CD4-positive, alpha-beta T cell (primary cell): ENCODE results near the gene S100A14. TPM values are rescaled to one million over a fixed set of nuclear protein-coding genes. Genes with fewer than 3 reads are reported as not detected.

ENCODE experiments used
- ATAC-seq: fragments of 200-7000 bp; cut with Tn5 transposase; one replicate; pipeline ENCODE4 v1.10.0; 2022; ENCODE audit warnings: mild to moderate bottlenecking; ENCODE audit not compliant: poor library complexity
- CTCF ChIA-PET: fragments of 350-600 bp; sonication (Branson Sonifier 250); formaldehyde crosslinking; loops from one replicate; lab custom pipeline; 2021; ENCODE audit warnings: antibody characterized with exemption, inconsistent platforms; lab: Charles Lee
- POLR2A ChIA-PET: fragments of 350-600 bp; sonication (Branson Sonifier 250); formaldehyde crosslinking; loops from one replicate; lab custom pipeline; 2021; ENCODE audit warnings: antibody characterized with exemption, inconsistent platforms; lab: Charles Lee
- DNase-seq, 14 experiments: peaks; one replicate each; pipeline ENCODE4 v3.0.0-alpha.2; 2013 to 2020; ENCODE audit warnings: mixed read lengths in 2 of 14
- H3K27ac ChIP-seq, 2 donors: one replicate each; pipeline versions ENCODE4 v1.5.1 to v1.7.0; 2013; ENCODE audit warnings: low read length in 2 of 2, low read depth in 1 of 2, mild to moderate bottlenecking in 1 of 2
- H3K27me3 ChIP-seq, 2 experiments: 1 replicate in 1 of 2; 2 replicates in 1 of 2; pipeline versions ENCODE4 v1.6.1 to v1.7.0; 2013; ENCODE audit warnings: low read length in 2 of 2, control low read depth in 1 of 2, mild to moderate bottlenecking in 1 of 2, moderate library complexity in 1 of 2; ENCODE audit not compliant: insufficient read depth in 2 of 2, control insufficient read depth in 1 of 2
- H3K36me3 ChIP-seq: one replicate; pipeline ENCODE4 v1.6.1; 2013; ENCODE audit warnings: low read length, control low read depth; ENCODE audit not compliant: insufficient read depth
- H3K4me1 ChIP-seq: one replicate; pipeline ENCODE4 v1.6.1; 2013; ENCODE audit warnings: low read length, control low read depth; ENCODE audit not compliant: insufficient read depth
- H3K4me3 ChIP-seq: one replicate; pipeline ENCODE4 v1.5.1; 2013; ENCODE audit warnings: mild to moderate bottlenecking, low read length, moderate library complexity
- H3K9me3 ChIP-seq, 2 experiments: 1 replicate in 1 of 2; 2 replicates in 1 of 2; pipeline versions ENCODE4 v1.6.1 to v1.7.0; 2013; ENCODE audit warnings: low read length in 2 of 2, mild to moderate bottlenecking in 2 of 2, control low read depth in 1 of 2, moderate library complexity in 1 of 2; ENCODE audit not compliant: control insufficient read depth in 1 of 2, insufficient read depth in 1 of 2
- H3K27ac Mint-ChIP-seq: one replicate; pipeline ENCODE4 v1.8.0; 2020; ENCODE audit warnings: mixed read lengths
- H3K27me3 Mint-ChIP-seq: one replicate; pipeline ENCODE4 v1.8.0; 2021; ENCODE audit warnings: mixed read lengths
- H3K36me3 Mint-ChIP-seq: one replicate; pipeline ENCODE4 v1.8.0; 2021; ENCODE audit warnings: low read depth, mixed read lengths
- H3K4me1 Mint-ChIP-seq: one replicate; pipeline ENCODE4 v1.8.0; 2021; ENCODE audit warnings: low read depth, mixed read lengths
- H3K4me3 Mint-ChIP-seq: one replicate; pipeline ENCODE4 v1.8.0; 2020; ENCODE audit warnings: mild to moderate bottlenecking, mixed read lengths
- H3K9me3 Mint-ChIP-seq: one replicate; pipeline ENCODE4 v1.8.0; 2020; ENCODE audit warnings: mixed read lengths
- CTCF ChIP-seq: fragments of 200-600 bp; IDR thresholded peaks from one replicate; pipeline ENCODE4 v1.8.0; 2022; ENCODE audit warnings: antibody characterized with exemption, mild to moderate bottlenecking
- intact Hi-C, 2 experiments: fragments of 100-400 bp; cut with DNase I in 1 of 2; cut with micrococcal nuclease in 1 of 2; formaldehyde crosslinking; loops; one replicate each; pipeline versions ENCODE4 v1.15.1 to v1.9.0; 2023 to 2025; cut with DNase I, micrococcal nuclease
- total RNA-seq, 174 experiments: library from RNA in 2 of 174; stranded (reverse) in 2 of 174; gene quantifications; one replicate each; pipeline ENCODE4 v1.2.3 and lab custom pipeline; 2021 to 2026

Gene S100A14
- total RNA-seq, 2 experiments from 2014 or later, result not detected

DNA sequence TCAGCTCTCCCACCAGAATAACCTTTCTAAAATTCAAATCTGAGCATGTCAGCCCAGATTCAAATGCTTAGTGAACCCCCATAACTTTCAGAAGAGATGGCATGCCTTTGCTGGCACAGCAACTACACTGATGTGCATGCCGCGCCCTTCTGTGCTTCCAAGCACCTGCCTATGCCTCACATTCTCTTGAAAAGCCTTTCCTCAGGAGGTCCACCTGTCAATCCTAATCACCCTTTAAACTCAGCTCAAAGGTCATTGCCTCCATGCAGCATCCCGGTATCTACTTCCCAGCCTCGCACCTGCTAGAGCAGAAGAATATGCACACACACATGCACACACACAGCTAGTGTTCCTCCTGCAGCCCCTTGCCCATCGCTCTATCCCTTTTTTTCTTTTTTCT is 45.3 kb downstream of the S100A14 start:
- Mint-ChIP-seq H3K27me3 (no peaks in the 10 kb centered on the region), H3K4me1 (peaks cover 37% of the 10 kb centered on the region), H3K4me3 (no peak overlapping the region), H3K36me3 (no peaks in the 10 kb centered on the region), H3K27ac (no peak overlapping the region), H3K9me3 (no peaks in the 10 kb centered on the region)
- H3K4me1 ChIP-seq, result peaks cover 34% of the 10 kb centered on the region
- DNase-seq (no peak), ATAC-seq (no peak)
- H3K9me3 ChIP-seq, result no peaks in the 10 kb centered on the region
- TF ChIP-seq CTCF, result no peak
- no peaks in the 10 kb centered on the region for H3K27me3 ChIP-seq
- H3K27ac ChIP-seq, result no peak overlapping the region
- intact Hi-C loops, result loop anchor here in 1 of 2 experiments (5.0 kb wide), 2 partner anchors 46 to 416 kb away; partner anchors contain the start of genes RAB13 and S100A14
- no peaks in the 10 kb centered on the region for H3K36me3 ChIP-seq
- H3K4me3 ChIP-seq, result no peak overlapping the region
- ChIA-PET POLR2A (no interaction called here), CTCF (interaction anchor here (0.6 to 3.9 kb wide), 3 partner anchors 25 to 201 kb away, joined by 4 to 69 read pairs (median 5); partner anchors contain the start of gene S100A6)

DNA sequence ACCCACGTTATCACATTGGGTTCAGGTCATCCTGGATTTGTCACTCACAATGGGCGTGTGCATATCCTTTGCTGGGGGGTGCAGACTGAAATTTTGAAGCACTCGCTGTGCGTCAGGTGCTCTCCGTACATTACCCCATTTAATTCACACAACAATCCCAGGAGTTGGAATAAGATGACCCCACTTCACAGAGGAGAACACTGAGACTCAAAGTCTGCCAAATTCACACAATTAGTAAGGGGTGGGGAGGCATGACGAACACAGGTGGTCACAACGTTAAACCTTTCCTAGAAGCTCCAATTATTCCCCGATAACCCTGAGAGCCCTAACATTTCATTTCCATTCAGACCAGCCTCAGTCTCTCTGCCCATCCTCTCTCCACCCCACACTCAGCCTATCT is 46.7 kb downstream of the S100A14 start:
- Histone ChIP-seq H3K27ac (no peak overlapping the region), H3K4me3 (no peak overlapping the region), H3K36me3 (no peaks in the 10 kb centered on the region), H3K4me1 (peaks cover 41% of the 10 kb centered on the region), H3K9me3 (no peaks in the 10 kb centered on the region), H3K27me3 (no peaks in the 10 kb centered on the region)
- POLR2A ChIA-PET, result interaction anchor here (0.5 kb wide), 1 partner anchor 12 kb away, joined by 3 read pairs; no protein-coding TSS in a partner anchor
- DNase-seq, result no peak
- Mint-ChIP-seq H3K9me3 (no peaks in the 10 kb centered on the region), H3K36me3 (no peaks in the 10 kb centered on the region), H3K27ac (no peak overlapping the region), H3K27me3 (no peaks in the 10 kb centered on the region), H3K4me3 (no peak overlapping the region), H3K4me1 (peaks cover 40% of the 10 kb centered on the region)
- CTCF ChIA-PET, result interaction anchor here (2.0 to 3.9 kb wide), 3 partner anchors 29 to 59 kb away, joined by 15 to 69 read pairs (median 36); partner anchors contain the start of genes S100A5 and S100A6
- intact Hi-C loops, result loop anchor here in 1 of 2 experiments (1.0 kb wide), 1 partner anchor 58 kb away; no protein-coding TSS in a partner anchor
- TF ChIP-seq CTCF, result no peak
- ATAC-seq, result no peak

DNA sequence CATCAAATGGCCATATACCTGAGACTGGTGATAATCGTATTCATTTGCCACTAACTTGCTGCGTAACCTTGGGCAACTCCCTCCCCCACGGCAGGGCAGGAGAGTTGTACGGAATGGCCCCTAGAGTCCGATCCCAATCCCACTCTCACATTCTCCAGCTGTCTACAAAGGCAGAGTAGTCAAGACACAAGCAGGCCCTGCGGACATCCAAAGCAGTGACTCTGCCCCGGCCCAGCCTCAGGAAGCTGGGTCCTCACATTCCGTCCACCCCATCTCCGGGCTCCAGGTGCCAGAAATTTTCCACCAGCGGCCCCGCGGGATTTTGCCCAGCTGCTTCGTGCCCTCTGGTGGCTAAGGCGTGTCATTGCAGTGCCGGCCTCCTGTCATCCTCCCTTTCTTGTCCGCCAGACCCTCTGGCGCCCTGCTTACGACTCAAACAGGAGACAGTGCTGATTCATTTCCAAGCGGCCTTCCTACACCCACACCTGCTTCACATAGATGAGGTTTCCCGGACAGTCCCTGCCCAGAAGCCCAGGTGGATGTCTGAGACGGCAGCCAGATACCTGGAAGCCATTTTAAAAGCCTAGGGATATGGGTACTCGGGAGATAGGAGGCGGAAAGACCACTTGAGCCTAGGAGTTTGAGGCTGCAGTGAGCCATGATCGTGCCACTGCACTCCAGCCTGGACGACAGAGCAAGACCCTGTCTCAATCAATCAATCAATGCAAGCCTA is 47.6 kb downstream of the S100A14 start:
- Histone ChIP-seq H3K27ac (no peak overlapping the region), H3K4me1 (peaks cover 41% of the 10 kb centered on the region), H3K36me3 (no peaks in the 10 kb centered on the region), H3K4me3 (peak overlapping the region; percentile 34), H3K9me3 (no peaks in the 10 kb centered on the region), H3K27me3 (no peaks in the 10 kb centered on the region)
- ATAC-seq (peak; percentile 48), DNase-seq (peak; percentile 66 to 89 (median 75))
- H3K4me1 Mint-ChIP-seq, result peaks cover 40% of the 10 kb centered on the region
- H3K9me3 Mint-ChIP-seq, result no peaks in the 10 kb centered on the region
- ChIA-PET CTCF (interaction anchor here (0.7 to 3.9 kb wide), 9 partner anchors 14 to 186 kb away, joined by 3 to 69 read pairs (median 3); partner anchors contain the start of genes S100A4, S100A5 and S100A6), POLR2A (interaction anchor here (0.9 to 1.8 kb wide), 6 partner anchors 24 to 65 kb away, joined by 3 to 26 read pairs (median 10); partner anchors contain the start of genes CHTOP, S100A4, S100A5 and S100A6)
- H3K27ac Mint-ChIP-seq, result peak overlapping the region; percentile 72
- TF ChIP-seq CTCF, result peak; percentile 93
- H3K27me3 Mint-ChIP-seq, result no peaks in the 10 kb centered on the region
- H3K4me3 Mint-ChIP-seq, result peak overlapping the region; percentile 59
- H3K36me3 Mint-ChIP-seq, result no peaks in the 10 kb centered on the region
- intact Hi-C loops, result loop anchor here (1.0 kb wide), 2 partner anchors 35 to 57 kb away; no protein-coding TSS in a partner anchor
